GM18909 (cell line): ENCODE results near the gene ARFGEF3.

ENCODE experiments used
- ATAC-seq: cut with Tn5 transposase; IDR thresholded peaks from one replicate; pipeline ENCODE4 v1.9.1; 2021; ENCODE audit warnings: mild to moderate bottlenecking; ENCODE audit not compliant: unreplicated experiment, poor library complexity

ARFGEF3 gene

GRCh38 chr6:138162111-138162954, 594 bp downstream of the ARFGEF3 start:
- peak; percentile 27 for ATAC-seq

- ATAC-seq, result no peak
These were observed 1.3 kb downstream of the ARFGEF3 start for GRCh38 chr6:138162955-138163575.

GRCh38 chr6:138175596-138175995, 13.9 kb downstream of the ARFGEF3 start:
- no peak for ATAC-seq

DNA sequence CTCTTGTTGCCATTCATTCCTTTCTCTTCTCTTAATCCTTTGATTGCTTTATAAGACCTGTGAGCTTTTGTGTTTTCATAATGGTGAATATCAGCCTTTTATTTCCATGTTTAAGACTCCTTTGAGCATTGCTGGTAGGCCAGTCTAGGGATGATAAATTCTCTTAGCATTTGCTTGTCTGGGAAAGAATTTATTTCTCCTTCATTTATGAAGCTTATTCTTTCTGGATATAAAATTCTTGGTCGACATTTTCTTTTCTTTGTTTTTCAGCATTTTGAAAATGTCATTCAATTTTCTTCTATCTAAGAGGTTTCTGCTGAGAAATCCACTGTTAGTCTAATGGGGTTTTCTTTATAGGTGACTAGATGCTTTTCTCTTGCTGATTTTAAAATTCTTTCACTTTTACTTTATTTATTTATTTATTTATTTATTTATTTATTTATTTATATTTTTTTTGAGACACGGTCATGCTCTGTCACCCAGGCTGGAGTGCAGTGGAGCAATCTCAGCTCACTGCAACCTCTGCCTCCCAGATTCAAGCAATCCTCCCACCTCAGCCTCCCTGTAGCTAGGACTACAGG, 15.0 kb downstream of the ARFGEF3 start:
- ATAC-seq, result no peak

GRCh38 chr6:138182939-138183789, 21.4 kb downstream of the ARFGEF3 start:
- no peak for ATAC-seq

GRCh38 chr6:138183790-138184134, 22.0 kb downstream of the ARFGEF3 start:
- no peak for ATAC-seq

GRCh38 chr6:138184230-138184629, 22.5 kb downstream of the ARFGEF3 start:
- ATAC-seq, result no peak

DNA sequence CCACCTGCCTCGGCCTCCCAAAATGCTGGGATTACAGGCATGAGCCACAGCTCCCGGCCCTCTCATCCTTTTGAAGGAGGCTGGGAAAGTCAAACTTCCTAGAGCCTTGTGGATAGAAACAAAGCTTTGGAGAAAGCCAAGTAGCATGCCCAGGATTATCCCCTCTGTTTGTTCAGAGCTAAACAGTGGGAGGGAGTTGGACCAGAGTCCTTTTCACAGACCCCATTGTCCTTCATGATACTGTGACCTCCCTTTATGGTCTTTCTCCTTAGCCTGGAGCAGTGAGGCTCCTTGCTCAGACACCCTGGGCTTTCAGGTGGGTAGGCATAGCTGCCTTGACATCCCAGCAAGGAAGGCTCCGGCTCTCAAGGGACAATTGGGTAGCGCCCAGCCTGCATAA, 25.4 kb downstream of the ARFGEF3 start:
- ATAC-seq, result no peak

- no peak for ATAC-seq
These were observed 26.7 kb downstream of the ARFGEF3 start for GRCh38 chr6:138188278-138188941.

DNA sequence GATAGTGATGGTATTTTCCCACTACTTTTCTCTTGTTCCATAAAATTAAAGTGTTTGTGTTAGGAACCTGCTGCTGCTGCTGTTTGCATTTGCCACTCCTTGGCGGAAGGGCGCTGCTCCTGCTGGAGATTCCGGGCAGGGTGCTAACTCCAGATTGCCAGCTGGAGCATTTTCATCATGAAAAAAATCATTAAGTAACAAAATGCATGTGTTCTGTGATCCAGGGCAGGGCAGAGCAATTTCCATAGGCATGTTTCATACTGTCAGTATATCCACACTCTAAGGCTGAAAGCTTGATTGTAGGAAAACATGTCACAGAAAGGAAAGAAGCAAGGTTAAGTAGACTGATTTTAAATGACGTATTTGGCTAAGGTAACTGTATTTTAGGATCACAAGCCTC, 32.5 kb downstream of the ARFGEF3 start:
- no peak for ATAC-seq

DNA sequence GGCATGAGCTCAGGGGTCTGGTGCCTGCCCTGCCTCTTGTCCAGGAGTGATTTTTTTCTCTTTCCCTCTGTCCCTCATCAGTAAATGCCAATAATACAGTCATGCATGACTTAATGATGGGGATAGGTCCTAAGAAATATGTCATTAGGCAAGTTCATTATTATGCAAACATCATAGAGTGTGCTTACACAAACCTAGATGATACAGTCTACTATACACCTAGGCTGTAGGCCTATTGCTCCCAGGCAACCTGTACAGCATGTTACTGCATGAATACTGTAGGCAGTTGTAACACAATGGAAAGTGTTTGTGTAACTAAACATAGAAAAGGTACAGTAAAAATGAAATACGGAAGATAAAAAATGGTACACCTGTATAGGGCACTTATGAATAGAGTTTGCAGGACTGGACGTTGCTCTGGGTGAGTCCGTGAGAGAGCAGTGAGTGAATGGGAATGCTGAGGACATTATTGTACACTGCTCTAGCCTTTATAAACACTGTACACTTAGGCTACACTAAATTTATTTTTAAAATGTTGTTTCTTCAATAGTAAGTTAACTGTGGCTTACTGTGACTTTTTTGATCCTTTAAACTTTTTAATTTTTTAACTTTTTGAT, 34.5 kb downstream of the ARFGEF3 start:
- no peak for ATAC-seq

DNA sequence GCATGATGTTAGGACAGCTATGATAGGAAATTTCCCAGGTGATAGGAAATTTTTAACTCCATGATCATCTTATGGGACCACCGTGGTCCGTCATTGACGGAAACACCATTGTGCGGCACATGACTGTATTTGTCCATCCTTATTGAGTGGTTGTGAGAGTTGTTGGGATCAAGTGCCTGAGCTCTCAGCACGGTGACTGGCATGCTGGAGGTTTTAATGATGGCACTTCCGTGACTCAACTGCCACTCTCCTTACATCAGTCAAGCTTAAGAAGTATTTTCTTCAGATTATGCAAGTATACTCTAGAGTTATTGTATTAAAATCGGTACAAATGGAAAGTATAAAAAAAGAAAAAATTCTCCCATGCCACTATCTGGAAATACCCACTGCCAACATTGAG, 35.8 kb downstream of the ARFGEF3 start:
- no peak for ATAC-seq

DNA sequence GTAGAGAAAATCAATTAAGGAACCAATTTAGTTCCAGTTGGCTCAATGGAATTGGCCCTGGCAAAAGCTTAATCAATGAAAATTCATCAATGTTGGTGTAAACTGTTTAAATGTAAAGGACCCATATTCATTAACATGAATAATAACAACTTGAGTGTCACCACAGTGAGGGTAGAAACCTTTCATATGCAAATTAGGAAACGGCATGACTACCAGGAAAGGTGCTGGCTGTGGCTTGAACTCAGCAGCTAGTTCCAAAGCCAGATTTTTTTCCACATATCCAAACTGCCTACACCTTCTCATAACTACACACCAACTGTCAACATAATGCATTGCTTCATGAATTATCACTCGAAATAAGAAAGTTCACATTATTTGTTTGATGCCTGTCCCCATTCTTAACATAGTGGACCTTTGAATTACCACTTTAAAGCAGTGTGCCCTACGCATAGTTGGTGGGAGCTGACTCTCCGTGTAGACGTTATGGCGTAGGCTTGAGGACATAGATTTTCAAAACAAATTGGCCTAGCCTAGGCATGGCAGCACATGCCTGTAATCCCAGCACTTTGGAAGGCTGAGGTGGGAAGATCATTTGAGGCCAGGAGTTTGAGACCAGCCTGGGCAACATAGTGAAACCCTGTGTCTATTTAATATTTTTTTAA, 36.8 kb downstream of the ARFGEF3 start:
- ATAC-seq, result no peak

- no peak for ATAC-seq
These were observed 40.1 kb downstream of the ARFGEF3 start for GRCh38 chr6:138201836-138202235.

DNA sequence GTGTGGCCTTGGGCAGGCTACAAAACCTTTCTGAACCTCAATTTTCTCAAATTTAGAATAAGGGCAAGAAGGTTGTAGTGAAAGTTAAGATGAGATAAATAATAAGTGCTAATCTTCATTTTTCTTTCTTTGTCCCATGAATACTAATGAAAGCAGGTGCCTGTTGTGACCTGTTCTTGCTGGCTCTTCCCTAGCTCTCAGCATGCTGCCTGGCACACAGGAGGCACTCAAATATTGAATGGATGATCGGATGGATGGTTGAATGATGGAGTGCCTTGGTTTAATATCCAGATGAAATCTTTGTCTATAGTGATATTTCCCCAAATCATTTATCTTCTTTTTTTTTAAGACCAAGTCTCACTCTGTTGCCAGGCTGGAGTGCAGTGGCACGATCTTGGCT, 41.6 kb downstream of the ARFGEF3 start:
- no peak for ATAC-seq

DNA sequence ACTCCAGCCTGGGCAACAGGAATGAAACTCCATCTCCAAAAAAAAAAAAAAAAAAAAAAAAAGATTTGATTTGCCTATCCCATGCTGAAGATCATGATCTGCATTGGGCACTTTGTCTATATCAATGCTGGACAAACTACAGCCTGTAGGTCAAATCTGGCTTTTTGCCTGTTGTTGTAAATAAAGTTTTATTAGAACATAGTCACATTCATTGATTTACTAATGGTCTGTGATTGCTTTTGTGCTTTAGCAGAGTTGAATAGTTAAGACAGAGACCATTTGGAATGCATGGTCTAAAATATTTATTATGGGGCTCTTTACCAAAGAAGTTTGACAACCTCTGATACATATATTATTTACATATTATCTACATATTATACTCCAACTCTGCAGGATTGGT, 42.6 kb downstream of the ARFGEF3 start:
- ATAC-seq, result no peak

GRCh38 chr6:138204792-138205384, 43.1 kb downstream of the ARFGEF3 start:
- ATAC-seq, result no peak

GRCh38 chr6:138205437-138206094, 43.8 kb downstream of the ARFGEF3 start:
- no peak for ATAC-seq
